BLaER1 (cell line): ENCODE measurements around the gene PNN.
A peak's percentile ranks its signal among the peaks of the same experiment; 100 is the strongest.
"Not testable (repeated sequence)": the region's sequence is repeated elsewhere in the genome, so short reads cannot be mapped to it uniquely, and the experiment has no call there.

Experiments used
- H3K27ac ChIP-seq: shearing (Covaris generic); formaldehyde crosslinking; 2 replicates; pipeline ENCODE4 v1.8.1; 2022
- H3K27me3 ChIP-seq: shearing (Covaris generic); formaldehyde crosslinking; 2 replicates; pipeline ENCODE4 v1.8.1; 2022
- H3K36me3 ChIP-seq: shearing (Covaris generic); formaldehyde crosslinking; 2 replicates; pipeline ENCODE4 v1.8.1; 2022
- H3K4me1 ChIP-seq: shearing (Covaris generic); formaldehyde crosslinking; 2 replicates; pipeline ENCODE4 v1.8.1; 2022
- H3K4me2 ChIP-seq: shearing (Covaris generic); formaldehyde crosslinking; 2 replicates; pipeline ENCODE4 v1.8.1; 2022
- H3K4me3 ChIP-seq: shearing (Covaris generic); formaldehyde crosslinking; 2 replicates; pipeline ENCODE4 v1.8.1; 2022
- H3K9ac ChIP-seq: shearing (Covaris generic); formaldehyde crosslinking; 2 replicates; pipeline ENCODE4 v1.8.1; 2022
- H3K9me3 ChIP-seq: shearing (Covaris generic); formaldehyde crosslinking; 2 replicates; pipeline ENCODE4 v1.8.1; 2022
- H4K20me1 ChIP-seq: shearing (Covaris generic); formaldehyde crosslinking; 2 replicates; pipeline ENCODE4 v1.8.1; 2022
- Cebpa-rat ChIP-seq: shearing (Covaris generic); IDR thresholded peaks from 2 replicates; pipeline ENCODE4 v1.8.1; 2022

Gene PNN

DNA sequence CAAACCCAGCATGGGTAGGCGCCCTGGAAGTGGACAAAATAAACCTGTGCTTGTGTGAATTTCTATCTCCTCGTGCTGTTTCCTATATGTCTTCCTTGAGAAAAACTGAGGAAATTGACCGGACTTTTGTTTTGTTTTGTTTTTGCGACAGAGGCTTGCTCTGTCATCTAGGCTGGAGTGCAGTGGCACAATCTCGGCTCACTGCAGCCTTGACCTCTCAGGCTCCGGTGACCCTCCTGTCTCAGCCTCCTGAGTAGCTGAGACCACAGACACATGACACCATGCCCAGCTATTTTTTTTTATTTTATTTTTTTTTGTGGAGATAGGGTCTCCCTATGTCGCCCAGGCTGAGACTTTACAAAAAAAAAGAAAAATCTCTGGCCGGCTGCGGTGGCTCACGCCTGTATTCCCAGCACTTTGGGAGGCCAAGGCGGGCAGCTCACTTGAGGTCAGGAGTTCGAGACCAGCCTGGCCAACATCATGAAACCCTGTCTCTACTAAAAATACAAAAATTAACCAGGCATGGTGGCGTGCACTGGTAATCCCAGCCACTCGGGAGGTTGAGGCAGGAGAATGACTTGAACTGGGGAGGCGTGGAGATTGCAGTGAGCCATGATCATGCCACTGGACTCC lies 36.2 kb downstream of the PNN start:
- H3K36me3 ChIP-seq = no peaks in the 10 kb centered on the region
- no peak overlapping the region for H3K4me2 ChIP-seq
- no peaks in the 10 kb centered on the region for H3K9me3 ChIP-seq
- no peaks in the 10 kb centered on the region for H3K4me1 ChIP-seq
- H3K27me3 ChIP-seq = no peaks in the 10 kb centered on the region
- no peaks in the 10 kb centered on the region for H4K20me1 ChIP-seq
- no peak for TF ChIP-seq Cebpa-rat
- no peak overlapping the region for H3K4me3 ChIP-seq
- no peak overlapping the region for H3K27ac ChIP-seq
- H3K9ac ChIP-seq = no peak overlapping the region

GRCh38 chr14:39212034-39212433 lies 37.0 kb downstream of the PNN start:
- TF ChIP-seq Cebpa-rat = no peak
- no peaks in the 10 kb centered on the region for H3K27me3 ChIP-seq
- no peak overlapping the region for H3K4me2 ChIP-seq
- H3K27ac ChIP-seq = no peak overlapping the region
- no peaks in the 10 kb centered on the region for H3K36me3 ChIP-seq
- H3K4me3 ChIP-seq = no peak overlapping the region
- H3K9me3 ChIP-seq = no peaks in the 10 kb centered on the region
- no peaks in the 10 kb centered on the region for H4K20me1 ChIP-seq
- no peaks in the 10 kb centered on the region for H3K4me1 ChIP-seq
- H3K9ac ChIP-seq = no peak overlapping the region

DNA sequence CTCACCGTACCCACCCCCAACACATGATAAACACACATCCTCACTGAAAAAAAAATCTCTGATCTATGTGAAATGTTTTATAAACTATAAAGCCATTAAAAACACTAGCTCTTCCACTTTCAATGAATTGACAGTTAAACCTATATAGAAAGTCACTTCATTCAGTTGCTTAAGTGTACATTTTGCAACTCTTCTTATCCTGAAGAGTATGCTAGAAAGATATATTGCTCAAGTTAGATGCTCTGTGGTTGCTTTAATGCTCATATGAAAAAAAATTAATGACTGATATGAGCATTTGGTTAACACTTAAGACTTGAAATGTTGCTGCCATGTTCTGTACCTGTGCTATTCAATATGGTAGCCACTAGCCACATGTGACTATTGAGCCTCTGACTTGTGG lies 37.6 kb downstream of the PNN start:
- Histone ChIP-seq H3K27ac (no peak overlapping the region), H4K20me1 (no peaks in the 10 kb centered on the region), H3K36me3 (no peaks in the 10 kb centered on the region)

DNA sequence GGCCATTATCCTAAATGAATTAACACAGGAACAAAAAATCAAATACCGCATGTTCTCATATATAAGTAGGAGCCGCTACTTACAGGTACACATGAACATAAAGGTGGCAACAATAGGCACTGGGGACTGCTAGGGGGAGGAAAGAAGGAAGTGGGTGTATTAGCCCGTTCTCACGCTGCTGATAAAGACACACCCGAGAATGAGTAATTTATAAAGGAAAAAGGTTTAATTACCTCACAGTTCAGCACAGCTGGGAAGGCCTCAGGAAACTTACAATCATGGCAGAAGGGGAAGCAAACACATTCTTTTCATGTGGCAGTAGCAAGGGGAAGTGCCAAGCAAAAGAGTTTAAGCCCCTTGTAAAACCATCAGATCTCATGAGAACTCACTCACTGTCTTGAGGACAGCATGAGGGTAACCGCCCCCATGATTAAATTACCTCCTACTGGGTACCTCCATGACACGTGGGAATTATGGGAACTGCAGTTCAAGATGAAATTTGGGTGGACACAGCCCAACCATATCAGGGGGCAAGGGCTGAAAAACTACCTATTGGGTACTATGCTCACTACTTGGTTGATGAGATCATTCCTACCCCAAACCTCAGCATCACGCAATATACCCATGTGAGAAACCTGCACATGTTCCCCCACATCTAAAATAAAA lies 42.3 kb downstream of the PNN start:
- H3K4me1 ChIP-seq = peaks cover 9% of the 10 kb centered on the region
- no peak overlapping the region for H3K4me3 ChIP-seq
- H4K20me1 ChIP-seq = no peaks in the 10 kb centered on the region
- no peaks in the 10 kb centered on the region for H3K27me3 ChIP-seq
- H3K4me2 ChIP-seq = no peak overlapping the region
- TF ChIP-seq Cebpa-rat = no peak
- no peaks in the 10 kb centered on the region for H3K36me3 ChIP-seq
- H3K27ac ChIP-seq = no peak overlapping the region
- no peak overlapping the region for H3K9ac ChIP-seq
- H3K9me3 ChIP-seq = no peaks in the 10 kb centered on the region

More for the DNA sequence above, 37.6 kb downstream of the PNN start:
- Histone ChIP-seq H3K4me3 (no peak overlapping the region), H3K4me1 (no peaks in the 10 kb centered on the region), H3K9ac (no peak overlapping the region), H3K4me2 (no peak overlapping the region), H3K27me3 (no peaks in the 10 kb centered on the region), H3K9me3 (no peaks in the 10 kb centered on the region)
- no peak for TF ChIP-seq Cebpa-rat

- H3K9me3 ChIP-seq = no peaks in the 10 kb centered on the region
- H4K20me1 ChIP-seq = no peaks in the 10 kb centered on the region
- no peak overlapping the region for H3K9ac ChIP-seq
- no peaks in the 10 kb centered on the region for H3K36me3 ChIP-seq
- no peak for TF ChIP-seq Cebpa-rat
- no peaks in the 10 kb centered on the region for H3K27me3 ChIP-seq
- peaks cover 9% of the 10 kb centered on the region for H3K4me1 ChIP-seq
- no peak overlapping the region for H3K27ac ChIP-seq
- H3K4me3 ChIP-seq = no peak overlapping the region
- peak overlapping the region; percentile 34; the same call in 1 of the 2 replicates for H3K4me2 ChIP-seq
Observed at GRCh38 chr14:39218171-39218769, 43.2 kb downstream of the PNN start.

- Histone ChIP-seq H3K9me3 (no peaks in the 10 kb centered on the region), H3K4me1 (peaks cover 9% of the 10 kb centered on the region), H3K4me2 (peak overlapping the region; percentile 34), H3K36me3 (no peaks in the 10 kb centered on the region), H3K27ac (no peak overlapping the region), H3K27me3 (no peaks in the 10 kb centered on the region), H3K4me3 (no peak overlapping the region), H3K9ac (no peak overlapping the region), H4K20me1 (no peaks in the 10 kb centered on the region)
- TF ChIP-seq Cebpa-rat = no peak
Observed at GRCh38 chr14:39219075-39219499, 44.0 kb downstream of the PNN start.

GRCh38 chr14:39220473-39220872 lies 45.4 kb downstream of the PNN start:
- H3K9ac ChIP-seq, H3K9me3 ChIP-seq, H3K4me1 ChIP-seq, H3K4me3 ChIP-seq, H4K20me1 ChIP-seq, H3K27ac ChIP-seq, H3K4me2 ChIP-seq, H3K36me3 ChIP-seq, H3K27me3 ChIP-seq: not testable (repeated sequence)

GRCh38 chr14:39228044-39228443 lies 53.0 kb downstream of the PNN start:
- H3K27ac ChIP-seq = no peak overlapping the region
- H3K4me3 ChIP-seq = no peak overlapping the region
- peaks cover 8% of the 10 kb centered on the region for H3K4me1 ChIP-seq
- H4K20me1 ChIP-seq = no peaks in the 10 kb centered on the region
- H3K4me2 ChIP-seq = no peak overlapping the region
- no peaks in the 10 kb centered on the region for H3K36me3 ChIP-seq
- no peaks in the 10 kb centered on the region for H3K9me3 ChIP-seq
- TF ChIP-seq Cebpa-rat = no peak
- H3K27me3 ChIP-seq = no peaks in the 10 kb centered on the region
- H3K9ac ChIP-seq = no peak overlapping the region

DNA sequence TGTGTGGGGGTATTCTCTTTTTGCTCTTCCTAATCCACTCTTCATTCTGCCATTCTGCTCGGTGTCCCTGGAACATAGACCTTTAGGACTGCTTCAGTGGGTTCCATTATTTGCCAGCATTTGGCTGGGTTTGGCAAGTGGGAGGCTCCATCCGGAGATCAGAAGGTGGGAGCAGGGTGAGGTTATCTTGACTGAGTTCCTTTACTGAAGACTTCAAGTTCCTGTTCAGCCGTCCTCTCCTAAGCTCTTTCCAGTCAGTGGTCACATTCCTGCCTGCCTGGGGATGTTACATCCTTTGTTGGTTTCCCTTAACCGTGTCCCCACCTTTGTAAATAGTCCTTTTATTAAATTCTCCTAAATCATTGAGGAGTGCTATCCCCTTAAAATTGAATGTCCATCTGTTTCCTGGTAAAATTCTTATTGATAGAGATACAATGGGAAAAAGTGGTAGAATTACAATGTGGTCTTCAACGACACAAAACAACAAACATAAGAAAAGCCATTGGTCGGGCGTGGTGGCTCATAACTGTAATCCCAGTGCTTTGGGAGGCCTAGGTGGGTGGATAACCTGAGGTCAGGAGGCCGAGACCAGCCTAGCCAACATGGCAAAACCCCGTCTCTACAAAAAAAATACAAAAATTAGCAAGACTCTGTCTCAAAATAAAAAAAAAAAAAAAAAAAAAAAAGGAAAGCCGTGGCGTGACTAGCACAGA lies 53.6 kb downstream of the PNN start:
- no peak overlapping the region for H3K4me3 ChIP-seq
- H3K27ac ChIP-seq = no peak overlapping the region
- H3K9ac ChIP-seq = no peak overlapping the region
- TF ChIP-seq Cebpa-rat = no peak
- no peak overlapping the region for H3K4me2 ChIP-seq
- no peaks in the 10 kb centered on the region for H3K27me3 ChIP-seq
- H3K4me1 ChIP-seq = peaks cover 11% of the 10 kb centered on the region
- no peaks in the 10 kb centered on the region for H3K36me3 ChIP-seq
- no peaks in the 10 kb centered on the region for H3K9me3 ChIP-seq
- H4K20me1 ChIP-seq = no peaks in the 10 kb centered on the region

DNA sequence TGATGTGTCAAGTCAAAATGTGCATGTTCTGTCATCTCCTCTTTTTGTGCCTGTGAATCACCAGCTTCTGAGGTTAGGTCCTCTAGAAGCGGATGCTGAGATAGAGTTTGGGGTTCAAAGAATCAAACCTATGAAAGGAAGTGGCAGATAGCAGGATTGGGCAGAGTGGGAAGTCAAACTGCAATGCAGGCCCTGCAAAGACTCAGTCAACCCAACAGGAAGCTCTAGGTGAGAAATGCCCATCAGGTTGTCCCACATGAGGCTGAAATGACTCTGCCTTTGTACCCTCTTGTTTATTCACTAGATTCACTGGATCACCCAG lies 54.1 kb downstream of the PNN start:
- Histone ChIP-seq H4K20me1 (no peaks in the 10 kb centered on the region), H3K4me2 (no peak overlapping the region), H3K27ac (no peak overlapping the region), H3K9ac (no peak overlapping the region), H3K4me3 (no peak overlapping the region), H3K4me1 (peaks cover 11% of the 10 kb centered on the region), H3K9me3 (no peaks in the 10 kb centered on the region), H3K27me3 (no peaks in the 10 kb centered on the region), H3K36me3 (no peaks in the 10 kb centered on the region)
- no peak for TF ChIP-seq Cebpa-rat
